ENCODE results near the gene DHRS4.

The DHRS4 gene

GRCh38 chr14:23953464-23954278, at the start of gene DHRS4:
Gene DHRS4, plus strand, starts transcription at chr14:23953770. Its CDS starts 19 bp downstream, at chr14:23953789.
- ChIA-PET POLR2A (no interaction called here), CTCF (interaction anchor here (0.7 to 2.8 kb wide), 10 partner anchors 18 to 387 kb away, joined by 3 to 16 read pairs (median 4); no protein-coding TSS in a partner anchor)
- no peak for DNase-seq (ENCODE audit: low read depth, low spot score)
- peak; percentile 82 for TF ChIP-seq CTCF (IDR thresholded peaks at IDR 0.05; ENCODE audit: insufficient read depth, low read length, missing control alignments)
- peak within 1 kb of the TSS; percentile 87 for H3K4me3 ChIP-seq (ENCODE audit: low read depth, low read length)

- CTCF ChIA-PET: interaction anchor here (0.6 to 8.2 kb wide), 40 partner anchors 7 to 435 kb away, joined by 3 to 125 read pairs (median 4); partner anchors contain the start of genes DHRS2, DHRS4 and THTPA
- no peak overlapping the region for H3K4me3 ChIP-seq (ENCODE audit: low read depth, low read length)
- POLR2A ChIA-PET: no interaction called here
- peak; percentile 80 for TF ChIP-seq CTCF (IDR thresholded peaks at IDR 0.05; ENCODE audit: insufficient read depth, low read length, missing control alignments)
- peak; percentile 33 for DNase-seq (ENCODE audit: low read depth, low spot score)
Measured at GRCh38 chr14:23910101-23910875, 43.3 kb upstream of the DHRS4 start.

- H3K4me3 ChIP-seq (ENCODE audit: low read depth, low read length): no peak overlapping the region
- no peak for DNase-seq (ENCODE audit: low read depth, low spot score)
- ChIA-PET CTCF (interaction anchor here (0.7 to 8.2 kb wide), 39 partner anchors 12 to 436 kb away, joined by 3 to 125 read pairs (median 4); partner anchors contain the start of genes DHRS2, DHRS4 and THTPA), POLR2A (no interaction called here)
- TF ChIP-seq CTCF (IDR thresholded peaks at IDR 0.05; ENCODE audit: insufficient read depth, low read length, missing control alignments): no peak
Measured at GRCh38 chr14:23910876-23911210, 42.7 kb upstream of the DHRS4 start.

- DNase-seq (ENCODE audit: low read depth, low spot score): no peak
- POLR2A ChIA-PET: no interaction called here
- H3K4me3 ChIP-seq (ENCODE audit: low read depth, low read length): no peak overlapping the region
- CTCF ChIA-PET: interaction anchor here (0.8 to 1.7 kb wide), 2 partner anchors 250 to 285 kb away, joined by 3 to 4 read pairs; no protein-coding TSS in a partner anchor
- no peak for TF ChIP-seq CTCF (IDR thresholded peaks at IDR 0.05; ENCODE audit: insufficient read depth, low read length, missing control alignments)
Measured at GRCh38 chr14:23915559-23915958, 38.0 kb upstream of the DHRS4 start.

- POLR2A ChIA-PET: no interaction called here
- no peak for DNase-seq (ENCODE audit: low read depth, low spot score)
- no peak overlapping the region for H3K4me3 ChIP-seq (ENCODE audit: low read depth, low read length)
- no peak for TF ChIP-seq CTCF (IDR thresholded peaks at IDR 0.05; ENCODE audit: insufficient read depth, low read length, missing control alignments)
- CTCF ChIA-PET: interaction anchor here (0.8 kb wide), 1 partner anchor 285 kb away, joined by 3 read pairs; no protein-coding TSS in a partner anchor
Measured at GRCh38 chr14:23916004-23916403, 37.6 kb upstream of the DHRS4 start.

GRCh38 chr14:23916446-23916845, 37.1 kb upstream of the DHRS4 start:
- TF ChIP-seq CTCF (IDR thresholded peaks at IDR 0.05; ENCODE audit: insufficient read depth, low read length, missing control alignments): no peak
- no peak for DNase-seq (ENCODE audit: low read depth, low spot score)
- ChIA-PET CTCF (interaction anchor here (0.8 to 1.0 kb wide), 2 partner anchors 190 to 286 kb away, joined by 3 to 4 read pairs; no protein-coding TSS in a partner anchor), POLR2A (no interaction called here)
- H3K4me3 ChIP-seq (ENCODE audit: low read depth, low read length): no peak overlapping the region
